KOPT-K1 (cell line): ENCODE data around the gene RNF17.

Experiments
- H3K27ac ChIP-seq: fragments of 200-600 bp; sonication (generic); 2 replicates; pipeline ENCODE4 v1.5.1; 2016; ENCODE audit warnings: antibody characterized with exemption, mild to moderate bottlenecking, low read depth, low read length; ENCODE audit not compliant: poor library complexity, severe bottlenecking
- H3K36me3 ChIP-seq: fragments of 200-600 bp; sonication (generic); 2 replicates; pipeline ENCODE4 v1.5.1; 2017; ENCODE audit warnings: antibody characterized with exemption, mild to moderate bottlenecking, low read length, moderate library complexity; ENCODE audit not compliant: insufficient read depth
- H3K9me3 ChIP-seq: fragments of 200-600 bp; sonication (generic); 2 replicates; pipeline ENCODE4 v1.5.1; 2017; ENCODE audit warnings: antibody characterized with exemption, low read length, mild to moderate bottlenecking; ENCODE audit not compliant: insufficient read depth, poor library complexity, severe bottlenecking

The RNF17 gene

DNA sequence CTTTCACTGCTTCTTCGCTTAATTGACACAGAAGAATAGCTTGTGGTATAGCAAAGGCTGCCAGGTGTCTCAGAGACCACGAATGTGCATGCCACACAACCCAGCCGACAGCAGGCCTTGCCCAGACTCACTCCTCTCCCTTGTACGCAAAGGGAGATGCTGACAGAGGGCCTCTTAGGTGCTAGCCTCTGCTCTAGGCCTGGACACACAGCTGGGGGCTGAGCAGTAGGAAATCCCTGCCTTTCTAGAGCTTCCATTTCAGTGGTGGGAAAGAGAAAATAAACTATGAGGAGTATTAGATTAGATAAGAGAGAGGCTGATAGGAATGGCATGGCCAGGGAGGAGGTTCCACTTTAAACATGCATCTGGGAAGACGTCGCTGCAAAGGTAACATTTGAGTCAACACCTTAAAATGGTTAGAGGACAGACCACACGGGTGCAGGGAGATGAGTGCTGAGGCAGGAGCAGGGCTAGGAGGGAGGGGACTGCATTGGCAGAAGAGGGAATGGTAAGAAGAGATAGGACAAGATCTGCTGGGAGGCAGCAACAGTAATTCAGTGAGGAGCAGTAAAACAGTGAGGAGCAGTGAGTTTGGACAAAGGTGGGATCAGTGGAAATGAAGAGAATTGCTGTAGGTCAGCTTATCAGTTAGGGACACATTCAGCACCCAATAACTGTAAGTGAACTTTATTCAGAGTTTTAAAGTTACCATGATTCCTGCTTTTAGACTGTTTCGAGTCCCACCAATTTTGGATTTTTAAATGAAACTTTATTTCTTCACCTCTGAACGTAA, 100.0 kb downstream of the RNF17 start:
- Histone ChIP-seq H3K9me3 (no peaks in the 10 kb centered on the region), H3K36me3 (no peaks in the 10 kb centered on the region), H3K27ac (no peak overlapping the region)

GRCh38 chr13:24864579-24864978, 100.6 kb downstream of the RNF17 start:
- no peaks in the 10 kb centered on the region for H3K36me3 ChIP-seq
- no peak overlapping the region for H3K27ac ChIP-seq
- no peaks in the 10 kb centered on the region for H3K9me3 ChIP-seq

- Histone ChIP-seq H3K27ac (no peak overlapping the region), H3K9me3 (no peaks in the 10 kb centered on the region), H3K36me3 (no peaks in the 10 kb centered on the region)
Measured at GRCh38 chr13:24865163-24865953, 101.4 kb downstream of the RNF17 start.

DNA sequence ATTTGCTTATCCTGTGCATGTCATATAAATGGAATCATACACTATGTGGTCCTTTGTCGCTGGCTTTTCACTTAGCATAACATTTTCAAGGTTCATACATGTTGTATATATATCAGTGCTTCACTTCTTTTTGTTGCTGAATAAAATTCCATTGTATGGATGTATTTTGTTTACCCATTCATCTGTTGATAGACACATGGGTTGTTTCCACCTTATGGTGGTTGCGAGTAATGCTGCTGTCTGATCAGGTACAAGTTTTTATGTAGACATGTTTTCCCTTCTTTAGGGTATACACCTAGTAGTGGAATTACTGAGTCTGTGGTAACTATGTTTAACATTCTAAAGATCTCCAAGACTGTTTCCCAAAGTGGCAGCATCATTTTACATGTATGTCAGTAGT, 102.5 kb downstream of the RNF17 start:
- Histone ChIP-seq H3K27ac (no peak overlapping the region), H3K9me3 (no peaks in the 10 kb centered on the region), H3K36me3 (no peaks in the 10 kb centered on the region)

- Histone ChIP-seq H3K9me3 (no peaks in the 10 kb centered on the region), H3K27ac (no peak overlapping the region), H3K36me3 (no peaks in the 10 kb centered on the region)
Measured at GRCh38 chr13:24868874-24869273, 104.9 kb downstream of the RNF17 start.

- Histone ChIP-seq H3K9me3 (no peaks in the 10 kb centered on the region), H3K36me3 (no peaks in the 10 kb centered on the region), H3K27ac (no peak overlapping the region)
Measured at GRCh38 chr13:24870380-24870760, 106.4 kb downstream of the RNF17 start.

- Histone ChIP-seq H3K27ac (no peak overlapping the region), H3K9me3 (no peaks in the 10 kb centered on the region), H3K36me3 (no peaks in the 10 kb centered on the region)
Measured at GRCh38 chr13:24875566-24875965, 111.6 kb downstream of the RNF17 start.

DNA sequence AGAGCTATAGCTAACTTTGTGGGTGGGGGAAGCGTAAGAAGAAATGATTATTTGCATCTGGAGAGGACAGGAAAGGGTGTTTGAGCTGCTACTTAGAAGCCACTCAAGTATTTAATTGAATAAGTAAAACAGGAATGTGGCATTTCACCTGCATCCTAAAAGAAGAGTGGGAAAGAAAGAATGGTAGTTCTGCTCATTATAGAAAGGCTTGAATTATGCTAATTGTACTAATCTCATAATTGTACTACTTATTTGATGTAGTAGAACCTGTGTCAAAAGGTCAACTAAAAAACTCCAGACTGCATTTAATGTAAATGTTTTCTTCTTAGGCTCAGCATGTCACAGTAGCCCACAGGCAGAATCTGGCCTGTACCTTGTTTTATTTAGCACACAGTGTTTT, 113.6 kb downstream of the RNF17 start:
- no peaks in the 10 kb centered on the region for H3K9me3 ChIP-seq
- no peak overlapping the region for H3K27ac ChIP-seq
- H3K36me3 ChIP-seq, result peaks cover 2% of the 10 kb centered on the region; the same call in 1 of the 2 replicates

DNA sequence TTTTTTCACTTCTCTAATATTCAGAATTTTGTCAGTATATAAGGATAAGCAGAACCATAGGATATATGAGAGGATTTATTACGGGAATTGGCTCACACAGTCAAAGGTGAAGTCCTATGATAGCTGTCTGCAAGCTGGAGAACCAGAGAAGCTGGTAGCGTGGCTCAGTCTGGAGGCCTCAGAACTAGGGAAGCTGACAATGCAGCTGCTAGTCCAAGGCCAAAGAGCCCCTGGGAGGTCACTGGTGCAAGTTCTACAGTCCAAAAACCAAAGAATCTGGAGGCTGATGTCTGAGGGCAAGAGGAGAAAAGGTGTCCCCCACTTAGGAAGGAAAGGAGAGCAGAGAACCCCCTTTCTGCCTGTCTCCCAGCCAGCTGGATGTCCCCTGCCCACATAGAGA, 114.4 kb downstream of the RNF17 start:
- H3K9me3 ChIP-seq, result no peaks in the 10 kb centered on the region
- peaks cover 10% of the 10 kb centered on the region; the same call in 1 of the 2 replicates for H3K36me3 ChIP-seq
- no peak overlapping the region for H3K27ac ChIP-seq

GRCh38 chr13:24882665-24883064, 118.7 kb downstream of the RNF17 start:
- Histone ChIP-seq H3K9me3 (no peaks in the 10 kb centered on the region), H3K36me3 (peaks cover 46% of the 10 kb centered on the region), H3K27ac (no peak overlapping the region)

GRCh38 chr13:24887759-24888158, 123.8 kb downstream of the RNF17 start:
- no peaks in the 10 kb centered on the region for H3K9me3 ChIP-seq
- peaks cover 86% of the 10 kb centered on the region for H3K36me3 ChIP-seq
- no peak overlapping the region for H3K27ac ChIP-seq

DNA sequence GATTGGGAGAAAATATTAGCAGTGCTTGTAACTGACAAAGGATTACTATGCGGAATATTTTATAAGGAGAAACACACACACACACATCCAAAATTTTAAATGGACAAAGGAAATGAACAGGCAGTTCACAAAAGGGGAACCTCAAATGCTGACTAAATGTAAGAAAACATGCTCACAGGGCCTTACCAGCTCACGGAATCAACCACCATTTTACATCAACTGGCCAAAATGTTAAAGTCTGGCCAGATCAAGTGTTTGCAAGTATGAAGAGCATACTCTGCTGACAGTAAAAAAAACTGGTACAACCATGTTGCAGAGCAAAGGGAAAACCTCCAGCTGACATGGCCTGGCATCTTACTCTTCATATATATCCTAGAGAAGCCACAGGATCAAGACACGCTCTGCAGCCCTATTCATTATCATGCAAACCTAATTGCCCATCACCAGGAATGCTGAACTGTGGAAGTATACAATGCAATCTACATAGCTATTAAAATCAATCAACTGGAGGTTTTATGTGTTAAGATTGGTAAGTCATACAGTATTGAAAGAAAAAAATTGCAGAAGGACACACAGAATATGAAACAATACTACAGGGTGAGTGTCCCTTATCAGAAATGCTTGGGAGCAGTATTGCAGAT, 124.4 kb downstream of the RNF17 start:
- Histone ChIP-seq H3K9me3 (no peaks in the 10 kb centered on the region), H3K36me3 (peaks cover 83% of the 10 kb centered on the region), H3K27ac (no peak overlapping the region)

DNA sequence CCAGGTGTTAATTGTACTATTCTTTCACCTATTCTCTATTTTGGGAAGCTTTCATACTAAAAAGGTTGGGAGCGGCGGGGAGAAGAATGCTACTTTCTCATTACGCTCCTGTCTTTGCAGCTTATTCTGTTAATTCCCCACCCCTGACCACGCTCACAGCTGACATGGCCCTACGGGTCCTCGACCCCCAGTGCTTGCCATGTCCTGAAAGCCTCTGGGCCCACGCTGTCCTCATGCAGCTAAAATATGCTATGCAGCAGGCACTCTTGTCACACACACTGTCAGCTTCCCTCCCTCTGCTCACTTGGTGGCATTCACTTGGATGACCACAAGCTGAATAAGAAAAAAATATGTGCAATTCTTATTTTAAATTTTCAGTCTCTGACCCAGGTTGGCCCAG, 126.3 kb downstream of the RNF17 start:
- H3K36me3 ChIP-seq, result peaks cover 76% of the 10 kb centered on the region
- no peak overlapping the region for H3K27ac ChIP-seq
- no peaks in the 10 kb centered on the region for H3K9me3 ChIP-seq

DNA sequence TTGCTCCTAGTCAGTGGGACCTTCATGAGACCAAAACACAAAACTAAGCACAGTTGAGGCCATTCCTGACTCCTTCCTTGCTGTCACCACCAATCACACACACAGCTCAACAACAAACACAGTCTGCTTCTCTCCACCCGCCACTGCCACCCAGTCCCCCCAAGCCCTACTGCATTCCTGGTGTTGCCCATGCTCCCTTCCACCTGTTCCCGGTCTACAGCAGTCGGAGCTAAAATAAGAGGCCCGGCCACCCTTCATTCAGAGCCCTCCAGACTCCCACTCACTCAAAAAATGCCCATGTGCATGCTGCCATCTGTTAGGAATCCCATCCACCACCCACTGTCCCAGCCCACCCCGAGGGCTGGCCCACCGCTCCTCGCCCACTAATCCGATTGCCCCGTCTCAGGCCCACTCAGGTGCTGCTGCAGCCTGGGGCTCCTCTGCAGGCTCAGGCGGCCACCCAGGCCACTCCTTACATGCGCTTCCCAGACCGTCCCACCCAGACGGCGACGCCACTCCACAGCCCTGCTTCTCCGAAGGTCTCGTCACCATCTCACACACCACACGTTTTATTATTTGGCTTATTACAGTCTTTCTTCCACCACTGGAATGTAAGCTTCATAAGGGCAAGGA, 127.6 kb downstream of the RNF17 start:
- H3K36me3 ChIP-seq, result peaks cover 69% of the 10 kb centered on the region
- no peaks in the 10 kb centered on the region for H3K9me3 ChIP-seq
- H3K27ac ChIP-seq, result no peak overlapping the region

DNA sequence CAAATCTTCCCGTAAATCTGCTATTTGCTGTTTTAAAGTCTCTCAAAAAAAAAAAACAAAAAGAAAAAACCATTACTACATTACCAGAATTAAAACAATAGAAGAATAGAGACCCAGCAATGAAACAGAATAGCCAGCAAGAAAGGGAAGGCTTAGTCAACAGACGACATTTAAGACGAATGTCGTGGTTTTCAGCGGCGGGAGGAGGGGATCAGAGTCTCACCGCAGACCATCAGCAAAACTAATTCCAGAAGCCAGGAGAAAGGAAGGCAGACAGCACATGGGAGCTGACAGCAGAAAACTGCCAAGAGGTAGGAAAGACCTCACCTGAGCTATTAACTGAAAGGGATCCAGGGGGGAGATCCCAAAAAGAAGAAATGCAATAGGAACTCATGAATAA, 128.9 kb downstream of the RNF17 start:
- Histone ChIP-seq H3K27ac (no peak overlapping the region), H3K36me3 (peaks cover 77% of the 10 kb centered on the region), H3K9me3 (no peaks in the 10 kb centered on the region)
